H1 (cell line): ENCODE results near the gene ACTA2. TPM values are rescaled to one million over a fixed set of nuclear protein-coding genes. Genes with fewer than 3 reads are reported as not detected.

ENCODE experiments used
- CHD7 ChIP-seq: fragments of 300-600 bp; sonication (generic); IDR thresholded peaks from 2 replicates; pipeline ENCODE4 v1.7.1; 2012; ENCODE audit warnings: low read length, moderate library complexity, mild to moderate bottlenecking, inconsistent platforms; ENCODE audit not compliant: insufficient replicate concordance
- HDAC2 ChIP-seq, 2 experiments: fragments of 300-600 bp in 1 of 2; sonication (generic) in 1 of 2; IDR thresholded peaks; 2 replicates each; pipeline ENCODE4 v1.6.1; 2011 to 2012; ENCODE audit warnings: low read depth in 2 of 2, low read length in 2 of 2, mild to moderate bottlenecking in 2 of 2, moderate library complexity in 2 of 2, borderline replicate concordance in 1 of 2, inconsistent platforms in 1 of 2
- RXRA ChIP-seq: IDR thresholded peaks from 2 replicates; pipeline ENCODE4 v1.6.1; 2011; ENCODE audit warnings: low read depth, mild to moderate bottlenecking, low read length, moderate library complexity; ENCODE audit not compliant: insufficient read depth
- TAF7 ChIP-seq: optimal IDR thresholded peaks from 2 replicates; pipeline ENCODE3; 2011; ENCODE audit warnings: low read depth, mild to moderate bottlenecking, inconsistent platforms, low read length, moderate library complexity, borderline replicate concordance
- TCF12 ChIP-seq: IDR thresholded peaks from 2 replicates; pipeline ENCODE4 v1.6.1; 2011; ENCODE audit warnings: low read depth, mild to moderate bottlenecking, low read length
- polyA plus RNA-seq, 7 experiments: library from polyadenylated mRNA; depleted of rRNA in 3 of 7; stranded (reverse) in 5 of 7; unstranded in 2 of 7; fragments of >200 nt in 5 of 7; fragments of 200-250 nt in 2 of 7; gene quantifications; 1 replicate in 5 of 7; 2 replicates in 1 of 7; 4 replicates in 1 of 7; pipeline versions ENCODE4 v1.2.1 to v1.2.3, GENCODE V29; 2011 to 2013; ENCODE audit warnings: missing spikeins in 2 of 7, mixed read lengths in 2 of 7
- total RNA-seq: library from RNA; stranded (reverse); fragmentation: NEBNext Ultra II Directional; extraction: Animal tissue kit (Norgen Biotek cat#: 25700); gene quantifications from 2 replicates; pipeline ENCODE4 v1.2.1, GENCODE V29; 2021
- TF ChIP-seq, protein P1 (sequence below): IDR thresholded peaks from 2 replicates; pipeline ENCODE4 v1.6.1; 2011; ENCODE audit warnings: low read length, improper control_type of control experiment

The ACTA2 gene
- total and polyA plus RNA-seq, 2 of the 8 experiments (the other 6 are each of a cell fraction or from before 2014, with no cell fraction given): 3.5 to 8.9 TPM

- TF ChIP-seq CHD7 (no peak), TAF7 (no peak), TCF12 (no peak), RXRA (no peak), HDAC2 (IDR thresholded peaks at IDR 0.05; ENCODE audit: borderline replicate concordance in 1 of 2, low read depth in 2 of 2, low read length in 2 of 2) (no peak)
- TF ChIP-seq, protein P1, sequence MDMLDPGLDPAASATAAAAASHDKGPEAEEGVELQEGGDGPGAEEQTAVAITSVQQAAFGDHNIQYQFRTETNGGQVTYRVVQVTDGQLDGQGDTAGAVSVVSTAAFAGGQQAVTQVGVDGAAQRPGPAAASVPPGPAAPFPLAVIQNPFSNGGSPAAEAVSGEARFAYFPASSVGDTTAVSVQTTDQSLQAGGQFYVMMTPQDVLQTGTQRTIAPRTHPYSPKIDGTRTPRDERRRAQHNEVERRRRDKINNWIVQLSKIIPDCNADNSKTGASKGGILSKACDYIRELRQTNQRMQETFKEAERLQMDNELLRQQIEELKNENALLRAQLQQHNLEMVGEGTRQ: no peak
Measured at GRCh38 chr10:88982366-88982765, 29.8 kb upstream of the ACTA2 start (continued).
